Measurements from ENCODE around the gene NUTM2B.
"Not testable (repeated sequence)": the region's sequence is repeated elsewhere in the genome, so short reads cannot be mapped to it uniquely, and the experiment has no call there.

Gene NUTM2B

DNA sequence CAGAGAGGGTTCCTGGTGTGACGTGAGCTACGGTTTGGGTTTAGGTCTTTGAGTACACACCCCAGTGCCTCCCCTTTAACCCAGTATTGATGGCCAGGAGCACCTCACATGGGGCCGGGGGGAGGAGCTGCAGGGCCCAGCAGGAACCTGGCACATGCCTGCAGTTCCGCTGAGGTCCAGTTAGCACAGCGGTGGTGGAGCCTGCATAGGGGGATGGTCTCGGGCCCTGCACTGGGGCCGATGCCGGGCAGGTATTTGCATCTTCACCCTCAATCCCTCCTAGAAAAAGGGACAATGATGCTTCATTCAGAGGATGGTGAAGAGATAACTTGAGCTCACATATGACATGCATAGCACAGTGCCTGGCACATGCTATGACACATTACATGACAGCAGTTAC is 4.0 kb downstream of the NUTM2B start:
- not testable (repeated sequence) for H3K27ac Mint-ChIP-seq; H3K36me3 Mint-ChIP-seq (ENCODE audit: low read depth); DNase-seq; H3K27me3 Mint-ChIP-seq; H3K4me1 Mint-ChIP-seq (ENCODE audit: low read depth); H3K9me3 Mint-ChIP-seq; H3K4me3 Mint-ChIP-seq

DNA sequence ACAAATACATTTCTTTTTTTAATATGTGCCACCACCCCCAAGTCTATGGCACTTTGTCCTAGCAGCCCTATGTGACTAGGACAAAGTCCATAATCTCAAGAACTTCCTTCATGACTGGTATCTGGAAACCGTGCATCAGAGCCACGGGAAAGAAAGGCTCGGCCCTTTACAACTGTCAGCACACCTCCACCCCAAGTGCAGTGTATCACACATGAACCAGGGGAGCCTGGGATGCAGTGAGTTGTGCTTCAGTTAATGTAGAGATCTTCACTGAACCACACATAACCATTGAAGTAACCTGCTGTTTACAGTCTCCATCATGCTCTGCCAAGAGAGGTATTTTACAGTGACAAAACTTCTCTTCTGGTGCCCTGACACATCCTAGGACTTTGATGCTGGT is 11.9 kb downstream of the NUTM2B start:
- not testable (repeated sequence) for H3K9me3 Mint-ChIP-seq; H3K27me3 Mint-ChIP-seq; H3K4me3 Mint-ChIP-seq; H3K4me1 Mint-ChIP-seq (ENCODE audit: low read depth); DNase-seq; H3K27ac Mint-ChIP-seq
- peaks cover 11% of the 10 kb centered on the region for H3K36me3 Mint-ChIP-seq (ENCODE audit: low read depth)

DNA sequence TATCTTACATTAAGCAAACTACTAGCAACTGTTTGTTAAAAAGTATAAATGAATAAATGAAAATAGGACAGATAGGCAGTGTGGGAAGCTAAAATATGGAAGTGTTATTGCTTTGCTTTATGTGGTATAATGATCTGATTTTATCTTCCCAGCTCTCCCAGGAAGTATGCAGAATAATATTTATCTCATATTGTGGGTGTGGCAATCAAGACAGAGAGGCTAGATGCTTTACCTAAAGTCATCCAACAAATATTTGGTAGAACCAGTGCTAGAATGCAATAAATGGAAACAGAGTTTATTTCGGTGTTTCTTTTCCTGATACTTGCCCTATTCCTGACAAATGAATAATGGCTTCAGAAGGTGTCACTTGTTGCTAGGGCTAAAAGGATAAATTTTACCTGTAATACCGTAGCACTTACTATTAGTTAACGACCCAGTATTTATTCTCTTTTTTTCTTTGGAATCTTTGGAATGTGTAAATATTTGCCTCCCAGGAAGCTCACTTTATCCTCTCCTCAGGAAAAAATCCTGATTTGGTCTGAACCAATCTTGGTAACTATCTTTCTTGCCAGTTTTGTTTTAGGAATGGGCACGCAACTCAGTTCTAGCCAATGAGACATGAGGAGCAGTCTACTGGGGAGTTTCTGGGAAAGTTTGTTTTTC is 14.0 kb downstream of the NUTM2B start:
- not testable (repeated sequence) for H3K27ac Mint-ChIP-seq; H3K9me3 Mint-ChIP-seq; H3K4me3 Mint-ChIP-seq; H3K4me1 Mint-ChIP-seq (ENCODE audit: low read depth); H3K27me3 Mint-ChIP-seq; DNase-seq
- H3K36me3 Mint-ChIP-seq (ENCODE audit: low read depth) = peaks cover 16% of the 10 kb centered on the region

DNA sequence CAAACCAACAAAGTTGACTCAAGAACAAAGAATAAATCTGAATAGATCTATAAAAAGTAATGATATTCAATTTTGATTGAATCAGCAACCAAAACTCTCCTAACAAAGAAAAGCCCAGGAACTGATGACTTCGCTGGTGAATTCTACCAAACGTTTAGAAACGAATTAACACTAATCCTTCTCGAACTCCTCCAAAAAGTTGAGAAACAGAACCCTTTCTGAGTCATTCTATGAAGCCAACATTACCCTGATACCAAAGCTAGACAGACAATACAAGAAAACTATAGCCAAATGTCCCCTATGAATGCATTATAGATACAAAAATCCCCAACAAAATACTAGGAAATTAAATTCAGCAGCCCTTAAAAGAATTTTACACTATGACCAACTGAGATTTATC is 17.0 kb downstream of the NUTM2B start:
- H3K4me1 Mint-ChIP-seq (ENCODE audit: low read depth); H3K27me3 Mint-ChIP-seq; H3K9me3 Mint-ChIP-seq; H3K4me3 Mint-ChIP-seq; H3K27ac Mint-ChIP-seq; DNase-seq: not testable (repeated sequence)
- H3K36me3 Mint-ChIP-seq (ENCODE audit: low read depth) = peaks cover 29% of the 10 kb centered on the region

DNA sequence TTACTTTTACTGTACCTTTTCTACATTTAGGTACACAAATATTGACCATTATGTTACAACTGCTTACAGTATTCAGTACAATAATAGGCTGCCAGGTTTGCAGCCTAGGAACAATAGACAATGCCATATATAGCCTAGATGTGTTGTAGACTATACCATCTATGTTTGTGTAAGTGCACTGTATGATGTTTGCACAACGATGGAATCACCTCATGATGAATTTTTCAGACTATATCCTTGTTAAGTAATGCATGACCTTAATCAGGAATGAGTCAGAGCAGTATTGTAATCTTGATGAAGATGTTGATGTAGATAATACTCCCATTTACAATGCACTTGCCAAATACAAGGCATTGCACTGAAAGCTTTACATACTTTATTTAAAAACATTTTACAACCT is 23.6 kb downstream of the NUTM2B start:
- H3K4me3 Mint-ChIP-seq; H3K9me3 Mint-ChIP-seq; H3K27me3 Mint-ChIP-seq; H3K27ac Mint-ChIP-seq; DNase-seq; H3K4me1 Mint-ChIP-seq (ENCODE audit: low read depth): not testable (repeated sequence)
- peaks cover 23% of the 10 kb centered on the region for H3K36me3 Mint-ChIP-seq (ENCODE audit: low read depth)

DNA sequence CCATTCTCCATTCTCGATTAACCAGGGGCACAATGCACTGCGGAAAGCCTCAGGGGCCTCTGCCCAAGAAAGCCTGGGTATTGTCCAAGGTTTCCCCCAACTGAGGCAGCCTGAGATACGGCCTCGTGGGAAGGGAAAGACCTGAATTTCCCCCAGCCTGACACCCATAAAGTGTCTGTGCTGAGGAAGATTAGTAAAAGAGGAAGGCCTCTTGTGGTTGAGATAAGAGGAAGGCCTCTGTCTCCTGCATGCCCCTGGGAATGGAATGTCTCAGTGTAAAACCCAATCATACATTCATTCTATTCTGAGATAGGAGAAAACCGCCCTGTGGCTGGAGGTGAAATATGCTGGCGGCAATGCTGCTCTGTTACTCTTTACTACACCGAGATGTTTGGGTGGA is 41.8 kb downstream of the NUTM2B start:
- not testable (repeated sequence) for H3K9me3 Mint-ChIP-seq; DNase-seq; H3K4me3 Mint-ChIP-seq; H3K27me3 Mint-ChIP-seq; H3K4me1 Mint-ChIP-seq (ENCODE audit: low read depth); H3K27ac Mint-ChIP-seq
- H3K36me3 Mint-ChIP-seq (ENCODE audit: low read depth) = peaks cover 37% of the 10 kb centered on the region

DNA sequence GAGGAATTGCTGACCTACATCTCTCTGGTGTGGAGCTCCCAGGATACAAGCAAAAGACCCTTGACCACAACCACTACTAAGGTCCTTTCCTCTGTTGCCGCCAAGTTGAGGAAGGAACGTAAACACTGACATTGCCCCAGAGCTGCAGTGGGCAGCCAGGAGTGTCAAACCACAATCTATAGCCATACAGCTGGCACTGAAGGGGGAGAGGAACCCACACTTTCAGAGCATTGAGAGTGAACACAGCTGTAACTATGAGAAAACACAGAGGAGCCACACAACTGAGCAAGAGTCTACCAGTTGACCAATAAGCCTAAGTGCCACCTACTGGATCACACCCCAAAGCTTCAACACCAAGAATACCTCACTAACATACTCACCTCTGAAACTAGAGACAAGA is 45.5 kb downstream of the NUTM2B start:
- H3K27me3 Mint-ChIP-seq; H3K4me1 Mint-ChIP-seq (ENCODE audit: low read depth); H3K9me3 Mint-ChIP-seq; H3K27ac Mint-ChIP-seq; H3K4me3 Mint-ChIP-seq; DNase-seq: not testable (repeated sequence)
- peaks cover 41% of the 10 kb centered on the region for H3K36me3 Mint-ChIP-seq (ENCODE audit: low read depth)

DNA sequence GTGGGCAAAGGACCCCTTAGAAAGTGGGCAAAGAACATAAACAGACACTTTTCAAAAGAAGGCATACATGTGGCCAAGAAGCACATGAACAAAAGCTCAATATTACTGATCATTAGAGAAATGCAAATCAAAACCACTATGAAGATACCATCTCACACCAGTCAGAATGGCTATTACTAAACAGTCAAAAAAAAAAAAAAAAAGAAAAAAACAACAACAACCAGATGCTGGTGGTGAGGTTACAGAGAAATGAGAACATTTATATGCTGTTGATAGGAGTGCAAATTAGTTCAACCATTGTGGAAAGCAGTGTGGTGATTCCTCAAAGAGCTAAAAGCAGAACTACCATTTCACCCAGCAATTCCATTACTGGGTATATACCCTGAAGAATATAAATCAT is 50.6 kb downstream of the NUTM2B start:
- H3K9me3 Mint-ChIP-seq, H3K27me3 Mint-ChIP-seq: not testable (repeated sequence)

DNA sequence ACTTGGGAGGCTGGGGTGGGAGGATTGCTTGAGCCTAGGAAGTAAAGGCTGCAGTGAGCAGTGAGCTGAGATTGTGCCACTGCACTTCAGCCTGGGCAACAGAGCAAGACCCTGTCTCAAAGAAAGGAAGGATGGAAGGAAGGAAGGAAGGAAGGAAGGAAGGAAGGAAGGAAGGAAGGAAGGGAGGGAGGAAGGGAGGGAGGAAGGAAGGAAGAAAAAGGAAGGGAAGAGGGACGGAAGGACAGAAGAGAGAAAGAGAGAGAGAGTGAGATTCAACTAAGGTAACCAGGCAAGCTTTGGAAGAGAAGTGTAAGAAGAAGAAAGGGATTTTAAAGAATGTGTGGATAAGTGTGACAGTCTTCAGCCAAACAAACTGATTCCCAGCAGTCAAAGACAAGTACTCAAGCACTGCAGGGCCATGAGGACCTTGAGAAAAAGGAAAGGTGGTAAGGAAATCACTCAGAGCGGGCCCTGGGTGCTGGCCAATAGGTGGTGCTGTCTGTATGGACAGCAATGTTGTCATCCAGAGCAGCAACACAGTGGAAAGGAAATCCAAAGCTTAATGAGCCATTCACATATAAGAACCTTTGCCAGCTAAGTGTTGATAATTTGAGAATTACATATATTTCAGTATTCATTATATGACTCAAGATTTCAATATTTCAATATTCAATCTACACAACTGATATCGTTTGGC is 55.4 kb downstream of the NUTM2B start:
- not testable (repeated sequence) for H3K27me3 Mint-ChIP-seq; DNase-seq; H3K9me3 Mint-ChIP-seq; H3K4me3 Mint-ChIP-seq; H3K4me1 Mint-ChIP-seq (ENCODE audit: low read depth); H3K27ac Mint-ChIP-seq
- H3K36me3 Mint-ChIP-seq (ENCODE audit: low read depth) = peaks cover 44% of the 10 kb centered on the region

More for the DNA sequence above, 50.6 kb downstream of the NUTM2B start:
- DNase-seq; H3K4me3 Mint-ChIP-seq; H3K4me1 Mint-ChIP-seq (ENCODE audit: low read depth); H3K27ac Mint-ChIP-seq: not testable (repeated sequence)
- peaks cover 32% of the 10 kb centered on the region for H3K36me3 Mint-ChIP-seq (ENCODE audit: low read depth)

Data from activated T-cell treated with anti-CD3 and anti-CD28 coated beads, Interleukin-2, amount 50 U/mL, for 24 hours (primary cell).